Liver (tissue), 9 donors: ENCODE data around the gene TNS1. TPM values are rescaled to one million over a fixed set of nuclear protein-coding genes. Genes with fewer than 3 reads are reported as not detected.

Experiments
- DNase-seq: peaks from one replicate; pipeline ENCODE4 v3.0.0-alpha.2; 2017; ENCODE audit warnings: low spot score
- H3K27ac ChIP-seq, 2 donors: one replicate each; pipeline ENCODE4 v1.7.0; 2013; ENCODE audit warnings: inconsistent platforms in 2 of 2, low read length in 2 of 2, control low read depth in 1 of 2, low read depth in 1 of 2, mild to moderate bottlenecking in 1 of 2
- H3K27me3 ChIP-seq, 4 donors: one replicate each; pipeline versions ENCODE4 v1.6.1 to v1.7.0; 2013; ENCODE audit warnings: low read length in 3 of 4, inconsistent platforms in 1 of 4, mild to moderate bottlenecking in 1 of 4, moderate library complexity in 1 of 4; ENCODE audit not compliant: control insufficient read depth in 4 of 4, insufficient read depth in 4 of 4
- H3K36me3 ChIP-seq, 4 donors: one replicate each; pipeline versions ENCODE4 v1.6.1 to v1.7.0; 2013; ENCODE audit warnings: low read length in 3 of 4, mild to moderate bottlenecking in 3 of 4, low read depth in 1 of 4, moderate library complexity in 1 of 4; ENCODE audit not compliant: control insufficient read depth in 4 of 4, insufficient read depth in 3 of 4
- H3K4me1 ChIP-seq, 4 donors: one replicate each; pipeline versions ENCODE4 v1.6.1 to v1.7.0; 2013; ENCODE audit warnings: low read length in 3 of 4, mild to moderate bottlenecking in 3 of 4, moderate library complexity in 1 of 4; ENCODE audit not compliant: control insufficient read depth in 4 of 4, insufficient read depth in 4 of 4
- H3K4me3 ChIP-seq, 3 donors: one replicate each; pipeline versions ENCODE4 v1.6.1 to v1.7.0; 2013; ENCODE audit warnings: low read length in 3 of 3, control low read depth in 1 of 3, low read depth in 1 of 3, mild to moderate bottlenecking in 1 of 3
- H3K9ac ChIP-seq, 2 donors: one replicate each; pipeline ENCODE4 v1.7.0; 2013; ENCODE audit warnings: low read length in 2 of 2, mild to moderate bottlenecking in 2 of 2, moderate library complexity in 2 of 2, control low read depth in 1 of 2, low read depth in 1 of 2
- H3K9me3 ChIP-seq, 4 donors: one replicate each; pipeline versions ENCODE4 v1.6.1 to v1.7.0; 2013; ENCODE audit warnings: low read length in 3 of 4; ENCODE audit not compliant: control insufficient read depth in 4 of 4
- ATF3 ChIP-seq: IDR thresholded peaks from 2 replicates; pipeline ENCODE4 v1.6.1; 2016; ENCODE audit warnings: antibody characterized with exemption
- CTCF ChIP-seq: fragments of 150-350 bp; IDR thresholded peaks from 2 replicates; pipeline ENCODE4 v1.5.1; 2017; ENCODE audit warnings: improper control_type of control experiment, low read depth, low read length; ENCODE audit not compliant: missing input control
- FOXA1 ChIP-seq: IDR thresholded peaks from 2 replicates; pipeline ENCODE4 v1.6.1; 2016; ENCODE audit warnings: antibody characterized with exemption
- FOXA2 ChIP-seq: IDR thresholded peaks from 2 replicates; pipeline ENCODE4 v1.6.1; 2016; ENCODE audit warnings: antibody characterized with exemption
- GABPA ChIP-seq, 2 donors: IDR thresholded peaks in 1 of 2; conservative IDR thresholded peaks in 1 of 2; 2 replicates each; pipeline ENCODE4 v1.6.1; 2016; ENCODE audit warnings: antibody characterized with exemption in 2 of 2, mild to moderate bottlenecking in 1 of 2, moderate library complexity in 1 of 2
- HNF4A ChIP-seq, 2 donors: conservative IDR thresholded peaks; 2 replicates each; pipeline ENCODE4 v1.6.1; 2016; ENCODE audit warnings: antibody characterized with exemption in 2 of 2, mild to moderate bottlenecking in 2 of 2
- HNF4G ChIP-seq: IDR thresholded peaks from 2 replicates; pipeline ENCODE4 v1.6.1; 2016; ENCODE audit warnings: antibody characterized with exemption
- JUND ChIP-seq, 2 donors: IDR thresholded peaks; 2 replicates each; pipeline ENCODE4 v1.6.1; 2016; ENCODE audit warnings: antibody characterized with exemption in 2 of 2
- MAX ChIP-seq: IDR thresholded peaks from 2 replicates; pipeline ENCODE4 v1.6.1; 2016; ENCODE audit warnings: antibody characterized with exemption
- NR2F2 ChIP-seq: IDR thresholded peaks from 2 replicates; pipeline ENCODE4 v1.6.1; 2016; ENCODE audit warnings: antibody characterized with exemption
- RAD21 ChIP-seq, 2 donors: IDR thresholded peaks; 2 replicates each; pipeline ENCODE4 v1.6.1; 2016; ENCODE audit warnings: antibody characterized with exemption in 2 of 2, mild to moderate bottlenecking in 2 of 2
- REST ChIP-seq: IDR thresholded peaks from 2 replicates; pipeline ENCODE4 v1.6.1; 2016; ENCODE audit warnings: antibody characterized with exemption, mild to moderate bottlenecking
- RXRA ChIP-seq, 2 donors: IDR thresholded peaks; 2 replicates each; pipeline ENCODE4 v1.6.1; 2017 to 2018; ENCODE audit warnings: antibody characterized with exemption in 2 of 2, mild to moderate bottlenecking in 1 of 2
- SP1 ChIP-seq: IDR thresholded peaks from 2 replicates; pipeline ENCODE4 v1.6.1; 2018; ENCODE audit warnings: antibody characterized with exemption, mild to moderate bottlenecking
- TAF1 ChIP-seq: conservative IDR thresholded peaks from 2 replicates; pipeline ENCODE4 v1.6.1; 2016; ENCODE audit warnings: antibody characterized with exemption, mild to moderate bottlenecking
- YY1 ChIP-seq: IDR thresholded peaks from 2 replicates; pipeline ENCODE4 v1.6.1; 2016; ENCODE audit warnings: antibody characterized with exemption, mild to moderate bottlenecking
- ZBTB33 ChIP-seq: IDR thresholded peaks from 2 replicates; pipeline ENCODE4 v1.6.1; 2016; ENCODE audit warnings: antibody characterized with exemption
- WGBS: extraction: QIAGEN DNeasy Blood & Tissue Kit; methylation state at CpG from one replicate; pipeline ENCODE4 v1.1.7; 2013; 5-methylcytosine and 5-hydroxymethylcytosine counted together
- polyA plus RNA-seq, 2 donors: library from polyadenylated mRNA; stranded (reverse) in 1 of 2; unstranded in 1 of 2; fragments of 200-250 nt in 1 of 2; fragments of >200 nt in 1 of 2; fragmentation: Nextera tagmentation in 1 of 2; extraction: Ambion mirVana in 1 of 2; gene quantifications; one replicate each; pipeline versions ENCODE4 v1.2.1 to v1.2.3, GENCODE V29; 2013 to 2015
- total RNA-seq, 2 donors: library from RNA; depleted of rRNA; stranded (reverse); fragments of >200 nt; gene quantifications; one replicate each; pipeline ENCODE4 v1.2.3, GENCODE V29; 2014
- donor health status: healthy.
- donor health status: healthy.
- donor health status: healthy.
- donor health status: healthy.
- donor health status: healthy.

Gene TNS1
- total and polyA plus RNA-seq, 4 donors = 16.3 to 128 (median 57.3) TPM

GRCh38 chr2:217830807-217831206 lies 172.0 kb downstream of the TNS1 start:
- H3K4me3 ChIP-seq = no peak overlapping the region
- H3K4me1 ChIP-seq = peaks cover 0 to 4% (median 0%) of the 10 kb centered on the region in 4 donors
- WGBS = 86% methylated on average over 6 of the region's 6 CpGs
- no peaks in the 10 kb centered on the region for H3K9me3 ChIP-seq
- H3K9ac ChIP-seq = no peak overlapping the region
- no peak for DNase-seq
- TF ChIP-seq RAD21 (IDR thresholded peaks at IDR 0.05) = no peak
- no peak for TF ChIP-seq YY1
- TF ChIP-seq NR2F2 = no peak
- TF ChIP-seq SP1 = no peak
- no peak for TF ChIP-seq HNF4A (conservative IDR thresholded peaks at IDR 0.05)
- TF ChIP-seq HNF4G = no peak
- TF ChIP-seq MAX = no peak
- no peak for TF ChIP-seq REST
- TF ChIP-seq RXRA (IDR thresholded peaks at IDR 0.05) = no peak
- no peak for TF ChIP-seq CTCF
- no peak for TF ChIP-seq JUND (IDR thresholded peaks at IDR 0.05)
- TF ChIP-seq GABPA (IDR thresholded peaks at IDR 0.05 in 1 of 2, conservative IDR thresholded peaks at IDR 0.05 in 1 of 2) = no peak
- no peak for TF ChIP-seq ATF3
- no peak for TF ChIP-seq FOXA2
- no peak for TF ChIP-seq TAF1
- TF ChIP-seq FOXA1 = no peak
- TF ChIP-seq ZBTB33 = no peak
- H3K27ac ChIP-seq = no peak overlapping the region
- peaks cover 16 to 67% (median 38%) of the 10 kb centered on the region in 4 donors for H3K36me3 ChIP-seq
- H3K27me3 ChIP-seq = no peaks in the 10 kb centered on the region

- Histone ChIP-seq H3K27ac (no peak overlapping the region), H3K9ac (no peak overlapping the region), H3K4me3 (no peak overlapping the region), H3K36me3 (peaks cover 16 to 69% (median 35%) of the 10 kb centered on the region in 4 donors), H3K27me3 (no peaks in the 10 kb centered on the region), H3K4me1 (peaks cover 0 to 4% (median 0%) of the 10 kb centered on the region in 4 donors), H3K9me3 (no peaks in the 10 kb centered on the region)
- no peak for DNase-seq
- no peak for TF ChIP-seq JUND (IDR thresholded peaks at IDR 0.05)
- TF ChIP-seq NR2F2 = no peak
- TF ChIP-seq FOXA1 = no peak
- WGBS = 92% methylated on average over 9 of the region's 9 CpGs
These were observed 172.7 kb downstream of the TNS1 start for GRCh38 chr2:217830061-217830460.
